WERI-Rb-1 (cell line): Measurements from ENCODE around the gene SLC66A2.

Experiments
- DNase-seq: peaks from one replicate; pipeline ENCODE4 v3.0.0-alpha.2; 2020
- H3K27ac ChIP-seq: fragments of 250-450 bp; sonication (Bioruptor Pico); 2 replicates; pipeline ENCODE4 v1.5.1; 2020; ENCODE audit warnings: mild to moderate bottlenecking, moderate library complexity
- H3K27me3 ChIP-seq: fragments of 250-450 bp; sonication (Bioruptor Pico); 2 replicates; pipeline ENCODE4 v1.5.1; 2021; ENCODE audit warnings: mild to moderate bottlenecking, low read depth, moderate library complexity; ENCODE audit not compliant: insufficient read depth, severe bottlenecking
- H3K36me3 ChIP-seq: fragments of 250-450 bp; sonication (Bioruptor Pico); 2 replicates; pipeline ENCODE4 v1.5.1; 2020; ENCODE audit warnings: mild to moderate bottlenecking, moderate library complexity
- H3K4me3 ChIP-seq: 2 replicates; pipeline ENCODE4 v1.5.1; 2011; ENCODE audit warnings: low read depth, mild to moderate bottlenecking, control low read depth, low read length
- H3K9me3 ChIP-seq: fragments of 250-450 bp; sonication (Bioruptor Pico); 2 replicates; pipeline ENCODE4 v1.5.1; 2021; ENCODE audit warnings: mild to moderate bottlenecking, moderate library complexity; ENCODE audit not compliant: severe bottlenecking
- TF ChIP-seq, protein P1 (sequence below): IDR thresholded peaks from 2 replicates; pipeline ENCODE4 v1.5.1; 2011; ENCODE audit warnings: low read depth, mild to moderate bottlenecking, control low read depth, inconsistent platforms, low read length

Gene SLC66A2

DNA sequence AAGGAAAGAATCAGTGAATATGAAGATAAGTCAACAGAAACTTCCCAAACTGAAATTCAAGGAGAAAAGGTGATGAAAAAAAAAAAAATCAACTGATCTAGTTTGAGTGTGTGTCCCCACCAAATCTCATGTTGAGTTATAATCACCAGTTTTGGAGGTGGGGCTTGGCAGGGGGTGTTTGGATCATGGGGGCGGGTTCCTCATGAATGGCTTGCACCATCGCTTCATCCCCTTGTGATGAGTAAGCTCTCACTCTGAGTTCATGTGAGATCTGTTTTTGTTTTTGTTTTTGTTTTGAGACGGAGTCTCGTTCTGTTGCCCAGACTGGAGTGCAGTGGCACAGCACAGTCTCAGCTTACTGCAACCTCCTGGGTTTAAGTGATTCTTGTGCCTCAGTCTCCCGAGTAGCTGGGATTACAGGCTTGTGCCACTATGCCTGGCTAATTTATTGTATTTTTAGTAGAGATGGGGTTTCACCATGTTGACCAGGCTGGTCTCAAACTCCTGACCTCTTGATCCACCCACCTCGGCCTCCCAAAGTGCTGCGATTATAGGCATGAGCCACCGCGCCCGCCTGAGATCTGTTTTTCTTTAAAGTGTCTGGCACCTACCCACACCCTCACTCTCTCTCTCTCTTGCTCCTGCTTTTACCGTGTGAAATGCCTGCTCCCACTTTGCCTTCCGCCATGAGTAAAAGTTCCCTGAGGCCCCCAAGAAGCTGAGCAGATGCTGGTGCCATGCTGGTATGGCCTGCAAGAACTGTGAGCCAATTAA is 4.0 kb upstream of the SLC66A2 start:
- DNase-seq: no peak
- H3K27ac ChIP-seq: no peak overlapping the region
- H3K36me3 ChIP-seq: peaks cover 11% of the 10 kb centered on the region
- TF ChIP-seq, protein P1, sequence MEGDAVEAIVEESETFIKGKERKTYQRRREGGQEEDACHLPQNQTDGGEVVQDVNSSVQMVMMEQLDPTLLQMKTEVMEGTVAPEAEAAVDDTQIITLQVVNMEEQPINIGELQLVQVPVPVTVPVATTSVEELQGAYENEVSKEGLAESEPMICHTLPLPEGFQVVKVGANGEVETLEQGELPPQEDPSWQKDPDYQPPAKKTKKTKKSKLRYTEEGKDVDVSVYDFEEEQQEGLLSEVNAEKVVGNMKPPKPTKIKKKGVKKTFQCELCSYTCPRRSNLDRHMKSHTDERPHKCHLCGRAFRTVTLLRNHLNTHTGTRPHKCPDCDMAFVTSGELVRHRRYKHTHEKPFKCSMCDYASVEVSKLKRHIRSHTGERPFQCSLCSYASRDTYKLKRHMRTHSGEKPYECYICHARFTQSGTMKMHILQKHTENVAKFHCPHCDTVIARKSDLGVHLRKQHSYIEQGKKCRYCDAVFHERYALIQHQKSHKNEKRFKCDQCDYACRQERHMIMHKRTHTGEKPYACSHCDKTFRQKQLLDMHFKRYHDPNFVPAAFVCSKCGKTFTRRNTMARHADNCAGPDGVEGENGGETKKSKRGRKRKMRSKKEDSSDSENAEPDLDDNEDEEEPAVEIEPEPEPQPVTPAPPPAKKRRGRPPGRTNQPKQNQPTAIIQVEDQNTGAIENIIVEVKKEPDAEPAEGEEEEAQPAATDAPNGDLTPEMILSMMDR: no peak
- H3K27me3 ChIP-seq: no peaks in the 10 kb centered on the region
- no peaks in the 10 kb centered on the region for H3K9me3 ChIP-seq
- no peak overlapping the region for H3K4me3 ChIP-seq

DNA sequence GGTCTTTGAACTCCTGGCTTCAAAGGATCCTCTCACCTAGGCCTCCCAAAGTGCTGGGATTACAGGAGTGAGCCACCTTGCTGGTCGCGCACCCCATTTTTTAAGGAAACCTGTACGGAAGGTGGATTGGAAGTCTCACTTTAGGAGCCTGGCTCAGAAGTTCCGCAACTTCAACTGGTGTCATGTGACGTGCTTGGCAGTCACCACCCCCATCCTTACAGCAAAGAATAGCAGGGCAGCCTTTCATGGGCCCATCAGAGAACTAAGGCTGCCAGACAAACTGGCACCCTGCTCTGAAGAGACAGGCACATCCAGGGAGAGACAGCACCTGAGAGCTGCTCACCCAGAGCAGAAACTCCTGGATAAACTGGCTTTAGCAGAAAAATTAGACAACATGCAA is 3.3 kb upstream of the SLC66A2 start:
- TF ChIP-seq, protein P1: no peak
- Histone ChIP-seq H3K27ac (no peak overlapping the region), H3K36me3 (peaks cover 18% of the 10 kb centered on the region), H3K4me3 (no peak overlapping the region), H3K9me3 (no peaks in the 10 kb centered on the region), H3K27me3 (no peaks in the 10 kb centered on the region)
- no peak for DNase-seq

DNA sequence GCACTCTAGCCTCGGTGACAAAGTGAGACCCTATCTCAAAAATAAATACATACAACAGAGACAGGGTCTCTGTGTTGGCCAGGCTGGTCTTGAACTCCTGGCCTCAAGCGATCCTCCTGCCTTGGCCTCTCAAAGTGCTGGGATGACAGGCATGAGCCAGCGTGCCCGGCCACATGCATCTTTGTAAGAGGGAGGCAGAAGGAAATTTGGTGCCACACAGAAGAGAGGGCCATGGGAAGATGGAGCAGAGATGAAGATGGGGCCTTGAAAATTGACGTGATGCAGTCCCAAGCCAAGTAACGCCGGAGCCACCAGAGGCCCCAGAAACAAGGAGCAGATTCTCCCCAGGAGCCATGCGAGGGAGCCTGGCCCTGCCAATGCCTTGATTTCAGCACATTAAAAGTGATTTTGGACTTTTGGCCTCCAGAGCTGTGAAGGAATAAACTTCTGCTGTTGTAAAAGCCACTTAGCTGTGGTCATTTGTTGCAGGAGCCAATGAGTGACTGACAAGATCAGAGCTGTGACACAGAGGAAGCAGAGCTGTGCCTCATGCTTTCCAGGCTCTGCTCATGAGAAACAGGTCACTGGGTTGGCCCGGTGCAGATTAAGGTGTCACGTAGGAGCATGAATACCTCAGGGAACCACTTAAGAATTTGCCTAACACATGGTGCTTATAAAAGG is 2.7 kb upstream of the SLC66A2 start:
- Histone ChIP-seq H3K9me3 (no peaks in the 10 kb centered on the region), H3K4me3 (no peak overlapping the region), H3K27me3 (no peaks in the 10 kb centered on the region), H3K27ac (no peak overlapping the region), H3K36me3 (peaks cover 25% of the 10 kb centered on the region)
- DNase-seq: no peak
- TF ChIP-seq, protein P1: no peak

DNA sequence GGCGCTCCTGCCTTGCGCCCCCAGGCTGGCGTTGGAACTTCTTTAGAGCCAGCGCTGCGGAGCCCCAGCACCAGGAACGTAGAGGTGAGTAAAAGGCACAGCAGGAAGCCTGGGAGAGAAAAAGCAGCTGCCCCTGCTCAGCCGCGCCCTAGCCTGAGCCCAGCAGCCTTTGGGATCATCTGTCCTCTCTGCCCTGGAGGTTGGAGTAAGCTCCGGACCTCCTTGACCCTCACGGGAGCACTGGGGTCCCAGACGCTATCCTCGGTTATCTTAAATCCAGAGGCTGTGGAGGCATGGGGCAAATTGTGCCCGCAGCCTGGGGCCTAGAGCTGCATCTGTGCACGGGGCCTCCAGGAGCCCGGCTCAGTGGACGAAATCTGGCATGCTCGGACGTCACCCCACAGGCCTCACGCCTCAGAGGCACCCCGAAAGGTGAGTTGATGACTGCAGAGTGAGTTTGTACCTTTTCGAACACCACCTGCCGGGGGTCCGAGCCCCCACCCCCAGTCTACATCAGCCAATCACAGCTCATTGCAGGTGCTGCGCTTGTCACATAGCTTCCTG is 1.6 kb upstream of the SLC66A2 start:
- H3K4me3 ChIP-seq: no peak overlapping the region
- H3K36me3 ChIP-seq: peaks cover 35% of the 10 kb centered on the region
- TF ChIP-seq, protein P1: no peak
- DNase-seq: no peak
- H3K9me3 ChIP-seq: no peaks in the 10 kb centered on the region
- no peaks in the 10 kb centered on the region for H3K27me3 ChIP-seq
- H3K27ac ChIP-seq: no peak overlapping the region

DNA sequence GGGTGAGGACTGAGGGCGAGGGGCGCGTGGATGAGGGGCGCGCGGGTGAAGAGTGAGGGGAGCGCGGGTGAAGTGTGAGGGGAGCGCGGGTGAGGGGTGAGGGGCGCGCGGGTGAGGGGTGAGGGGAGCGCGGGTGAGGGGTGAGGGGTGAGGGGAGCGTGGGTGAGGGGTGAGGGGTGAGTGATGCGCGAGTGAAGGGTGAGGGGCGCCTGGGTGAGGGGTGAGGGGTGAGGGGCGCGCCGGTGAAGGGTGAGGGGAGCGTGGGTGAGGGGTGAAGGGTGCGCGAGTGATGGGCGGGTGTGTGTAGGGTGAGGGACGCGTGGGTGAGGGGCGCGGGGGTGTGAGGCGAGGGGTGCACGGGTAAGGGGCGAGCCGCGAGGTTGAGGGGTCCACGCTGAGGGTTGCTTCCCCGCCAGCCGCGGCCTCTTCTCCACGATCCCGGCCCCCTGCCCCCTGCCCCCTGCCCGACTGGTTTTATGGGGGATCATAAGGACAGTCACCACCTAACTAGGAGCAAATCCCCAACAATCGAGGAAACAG is 1.1 kb upstream of the SLC66A2 start:
- TF ChIP-seq, protein P1: no peak
- Histone ChIP-seq H3K36me3 (peaks cover 40% of the 10 kb centered on the region), H3K27me3 (no peaks in the 10 kb centered on the region), H3K9me3 (no peaks in the 10 kb centered on the region), H3K27ac (peak overlapping the region; percentile 90), H3K4me3 (peak overlapping the region; percentile 81)
- DNase-seq: no peak
